GM18498 (cell line): Measurements from ENCODE around the gene MAP3K8.

Experiments used
- ATAC-seq: cut with Tn5 transposase; IDR thresholded peaks from one replicate; pipeline ENCODE4 v1.9.1; 2021; ENCODE audit warnings: mild to moderate bottlenecking, moderate library complexity; ENCODE audit not compliant: unreplicated experiment

The MAP3K8 gene

GRCh38 chr10:30489346-30489745 lies 55.4 kb downstream of the MAP3K8 start:
- ATAC-seq, result no peak

GRCh38 chr10:30490289-30491000 lies 56.5 kb downstream of the MAP3K8 start:
- ATAC-seq, result peak; percentile 50

- ATAC-seq, result no peak
Observed at GRCh38 chr10:30491204-30491915, 57.4 kb downstream of the MAP3K8 start.

GRCh38 chr10:30491916-30492515 lies 58.0 kb downstream of the MAP3K8 start:
- no peak for ATAC-seq

GRCh38 chr10:30493609-30494530 lies 59.9 kb downstream of the MAP3K8 start:
- peak; percentile 37 for ATAC-seq

- ATAC-seq, result no peak
Observed at GRCh38 chr10:30494558-30494957, 60.6 kb downstream of the MAP3K8 start.

- ATAC-seq, result no peak
Observed at GRCh38 chr10:30495687-30496086, 61.7 kb downstream of the MAP3K8 start.

GRCh38 chr10:30499816-30500215 lies 65.8 kb downstream of the MAP3K8 start:
- no peak for ATAC-seq

GRCh38 chr10:30500534-30500933 lies 66.5 kb downstream of the MAP3K8 start:
- no peak for ATAC-seq

- ATAC-seq, result no peak
Observed at GRCh38 chr10:30500963-30501504, 67.0 kb downstream of the MAP3K8 start.

- ATAC-seq, result peak; percentile 85
Observed at GRCh38 chr10:30502266-30503060, 68.5 kb downstream of the MAP3K8 start.

GRCh38 chr10:30503700-30504266 lies 69.8 kb downstream of the MAP3K8 start:
- ATAC-seq, result no peak

GRCh38 chr10:30505543-30506298 lies 71.7 kb downstream of the MAP3K8 start:
- ATAC-seq, result no peak

GRCh38 chr10:30509508-30509907 lies 75.5 kb downstream of the MAP3K8 start:
- no peak for ATAC-seq

- peak; percentile 91 for ATAC-seq
Observed at GRCh38 chr10:30510184-30510931, 76.4 kb downstream of the MAP3K8 start.

- ATAC-seq, result peak; percentile 54
Observed at GRCh38 chr10:30510932-30511700, 77.1 kb downstream of the MAP3K8 start.
